Gastroesophageal sphincter (tissue), 4 donors: ENCODE results near the gene GABBR2. TPM values are rescaled to one million over a fixed set of nuclear protein-coding genes. Genes with fewer than 3 reads are reported as not detected.

Experiments
- ATAC-seq: fragments of 150-250 bp; one replicate; pipeline ENCODE4 v1.9.1; 2016; ENCODE audit warnings: mild to moderate bottlenecking, moderate library complexity
- H3K27ac ChIP-seq, 4 donors: fragments of 200-600 bp; sonication (generic) in 3 of 4; 1 replicate in 3 of 4; 2 replicates in 1 of 4; pipeline ENCODE4 v1.5.1; 2016 to 2019
- H3K27me3 ChIP-seq: fragments of 200-600 bp; sonication (generic); one replicate; pipeline ENCODE4 v1.5.1; 2019
- H3K36me3 ChIP-seq, 2 donors: fragments of 200-600 bp; sonication (generic); one replicate each; pipeline ENCODE4 v1.5.1; 2019; ENCODE audit warnings: control low read depth in 1 of 2
- H3K4me1 ChIP-seq, 3 donors: fragments of 200-600 bp; sonication (generic); 1 replicate in 2 of 3; 2 replicates in 1 of 3; pipeline ENCODE4 v1.5.1; 2016 to 2019; ENCODE audit warnings: control low read depth in 2 of 3
- H3K4me3 ChIP-seq, 2 donors: fragments of 200-600 bp; sonication (generic); one replicate each; pipeline ENCODE4 v1.5.1; 2019; ENCODE audit warnings: mild to moderate bottlenecking in 1 of 2, moderate library complexity in 1 of 2
- H3K9me3 ChIP-seq, 3 donors: fragments of 200-600 bp; sonication (generic); one replicate each; pipeline ENCODE4 v1.5.1; 2017 to 2019; ENCODE audit warnings: control low read depth in 2 of 3
- EP300 ChIP-seq: sonication (generic); formaldehyde crosslinking; IDR thresholded peaks from one replicate; pipeline ENCODE4 v1.6.1; 2017; ENCODE audit warnings: antibody characterized with exemption, mild to moderate bottlenecking
- POLR2A ChIP-seq, 2 donors: fragments of 450-650 bp; IDR thresholded peaks; one replicate each; pipeline ENCODE4 v1.6.1; 2017; ENCODE audit warnings: antibody characterized with exemption in 2 of 2, mild to moderate bottlenecking in 2 of 2, moderate library complexity in 1 of 2
- POLR2AphosphoS5 ChIP-seq: sonication (generic); formaldehyde crosslinking; IDR thresholded peaks from one replicate; pipeline ENCODE4 v1.6.1; 2017; ENCODE audit warnings: antibody characterized with exemption
- WGBS, 2 donors: methylation state at CpG; one replicate each; pipeline ENCODE4 v1.1.5; 2018; ENCODE audit warnings: low coverage in 1 of 2; 5-methylcytosine and 5-hydroxymethylcytosine counted together
- total RNA-seq, 4 donors: library from RNA; depleted of rRNA; stranded (reverse); fragments of >200 nt; gene quantifications; one replicate each; pipeline ENCODE4 v1.1.0, GENCODE V29; 2016
- TF ChIP-seq, protein P1 (sequence below), 4 experiments: fragments of 200-600 bp in 2 of 4; fragments of 450-650 bp in 2 of 4; sonication (generic) in 1 of 4; IDR thresholded peaks; one replicate each; pipeline ENCODE4 v1.5.1; 2017 to 2019; ENCODE audit warnings: antibody characterized with exemption in 4 of 4, mild to moderate bottlenecking in 2 of 4, moderate library complexity in 2 of 4

The GABBR2 gene
- total RNA-seq, 4 donors from 2014 or later = 0.04 to 0.25 TPM; not detected in 2

DNA sequence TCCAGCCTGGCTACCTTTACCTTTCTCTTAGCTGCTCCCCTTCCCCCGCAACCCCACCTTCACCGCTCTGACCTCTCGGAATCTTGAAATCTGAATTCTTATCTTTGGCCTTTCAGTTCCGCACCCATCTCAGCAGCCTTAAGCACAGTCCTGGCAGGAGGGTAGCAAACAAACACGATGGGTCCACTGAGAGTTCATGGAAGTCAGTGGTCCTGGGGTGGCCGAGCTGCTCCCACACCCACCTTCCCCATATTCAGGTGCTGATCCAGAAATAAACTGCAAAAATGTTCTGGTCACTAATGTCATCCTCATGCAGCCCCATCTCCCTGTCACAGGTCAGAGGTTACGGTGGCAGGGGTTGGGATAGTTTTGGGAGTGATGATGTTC is 393.7 kb downstream of the GABBR2 start:
- WGBS, 2 donors = 72 to 100% methylated on average over 1 to 4 of the region's 7 CpGs
- ATAC-seq = no peak
- TF ChIP-seq, protein P1, sequence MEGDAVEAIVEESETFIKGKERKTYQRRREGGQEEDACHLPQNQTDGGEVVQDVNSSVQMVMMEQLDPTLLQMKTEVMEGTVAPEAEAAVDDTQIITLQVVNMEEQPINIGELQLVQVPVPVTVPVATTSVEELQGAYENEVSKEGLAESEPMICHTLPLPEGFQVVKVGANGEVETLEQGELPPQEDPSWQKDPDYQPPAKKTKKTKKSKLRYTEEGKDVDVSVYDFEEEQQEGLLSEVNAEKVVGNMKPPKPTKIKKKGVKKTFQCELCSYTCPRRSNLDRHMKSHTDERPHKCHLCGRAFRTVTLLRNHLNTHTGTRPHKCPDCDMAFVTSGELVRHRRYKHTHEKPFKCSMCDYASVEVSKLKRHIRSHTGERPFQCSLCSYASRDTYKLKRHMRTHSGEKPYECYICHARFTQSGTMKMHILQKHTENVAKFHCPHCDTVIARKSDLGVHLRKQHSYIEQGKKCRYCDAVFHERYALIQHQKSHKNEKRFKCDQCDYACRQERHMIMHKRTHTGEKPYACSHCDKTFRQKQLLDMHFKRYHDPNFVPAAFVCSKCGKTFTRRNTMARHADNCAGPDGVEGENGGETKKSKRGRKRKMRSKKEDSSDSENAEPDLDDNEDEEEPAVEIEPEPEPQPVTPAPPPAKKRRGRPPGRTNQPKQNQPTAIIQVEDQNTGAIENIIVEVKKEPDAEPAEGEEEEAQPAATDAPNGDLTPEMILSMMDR (IDR thresholded peaks at IDR 0.05) = no peak
- TF ChIP-seq POLR2A (IDR thresholded peaks at IDR 0.05) = no peak
- TF ChIP-seq EP300 = no peak
- TF ChIP-seq POLR2AphosphoS5 = no peak
- no peak overlapping the region for H3K27ac ChIP-seq
- no peaks in the 10 kb centered on the region for H3K36me3 ChIP-seq
- H3K4me1 ChIP-seq = no peaks in the 10 kb centered on the region
- H3K4me3 ChIP-seq = no peak overlapping the region
- H3K27me3 ChIP-seq = peaks cover 4% of the 10 kb centered on the region
- H3K9me3 ChIP-seq = no peaks in the 10 kb centered on the region

DNA sequence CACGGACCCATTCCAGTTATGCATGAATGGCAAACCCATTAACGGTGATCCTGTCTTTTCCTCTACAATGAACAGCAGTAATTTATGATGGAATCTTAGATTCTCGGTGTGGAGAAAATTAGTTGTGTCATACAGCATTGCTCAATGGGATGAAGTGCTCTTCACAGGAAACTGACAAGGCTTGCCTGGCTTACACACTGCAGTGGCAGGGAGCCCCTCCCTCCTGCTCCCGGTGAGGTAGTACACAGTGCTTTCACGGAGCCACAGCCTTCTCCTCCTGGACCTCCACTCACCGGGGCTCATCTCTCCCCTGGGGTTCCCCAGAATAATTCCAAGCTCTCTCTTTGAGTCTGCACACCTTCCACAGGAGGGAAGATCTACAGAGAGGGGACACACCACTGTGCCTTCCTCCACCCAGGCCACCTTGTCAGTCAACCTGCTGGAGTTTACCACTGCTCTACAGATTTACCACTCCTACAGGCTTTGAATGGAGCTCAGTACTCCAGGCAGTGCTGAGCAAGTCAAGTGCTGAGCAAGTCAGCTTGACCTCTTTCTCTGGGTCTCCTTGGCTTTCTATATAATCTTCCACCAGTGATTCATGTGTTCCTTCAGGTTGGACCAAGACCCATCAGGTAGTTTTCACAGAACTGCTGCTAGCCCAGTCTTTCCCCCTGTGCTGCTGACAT is 394.2 kb downstream of the GABBR2 start:
- no peak for ATAC-seq
- Histone ChIP-seq H3K27ac (no peak overlapping the region), H3K27me3 (peaks cover 4% of the 10 kb centered on the region), H3K36me3 (no peaks in the 10 kb centered on the region), H3K4me1 (no peaks in the 10 kb centered on the region), H3K4me3 (no peak overlapping the region), H3K9me3 (no peaks in the 10 kb centered on the region)
- 32% methylated on average over 5 of the region's 6 CpGs; no CpG with 5 or more reads in 1 of the 2 donors for WGBS, 2 donors
- TF ChIP-seq POLR2AphosphoS5 (no peak), POLR2A (IDR thresholded peaks at IDR 0.05) (no peak), EP300 (no peak)
- TF ChIP-seq, protein P1 (IDR thresholded peaks at IDR 0.05) = no peak

DNA sequence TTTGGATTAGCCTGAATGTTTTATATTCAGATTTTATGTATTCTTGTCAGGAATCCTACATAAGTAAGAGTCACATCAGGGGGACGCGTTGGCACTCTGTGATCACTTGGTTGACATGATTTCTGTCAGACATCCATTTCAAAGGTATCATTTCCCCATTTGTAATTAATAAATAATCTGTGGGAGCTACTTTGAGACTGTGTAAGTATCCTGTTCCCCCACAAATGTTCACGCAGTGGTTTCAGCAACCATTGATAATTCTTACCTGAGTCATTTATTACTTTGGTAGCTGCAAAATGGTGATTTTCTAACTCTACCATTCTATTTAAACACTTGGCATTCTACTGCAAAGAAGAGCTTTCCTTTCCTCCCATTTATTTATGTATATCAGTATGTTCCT is 396.4 kb downstream of the GABBR2 start:
- 91 to 94% methylated on average over 3 of the region's 3 CpGs for WGBS, 2 donors
- ATAC-seq = no peak
- Histone ChIP-seq H3K27ac (no peak overlapping the region), H3K27me3 (peaks cover 4% of the 10 kb centered on the region), H3K4me1 (no peaks in the 10 kb centered on the region), H3K9me3 (no peaks in the 10 kb centered on the region), H3K36me3 (no peaks in the 10 kb centered on the region), H3K4me3 (no peak overlapping the region)
- TF ChIP-seq EP300 (no peak), POLR2AphosphoS5 (no peak), POLR2A (IDR thresholded peaks at IDR 0.05) (no peak)
- TF ChIP-seq, protein P1 (IDR thresholded peaks at IDR 0.05) = no peak

DNA sequence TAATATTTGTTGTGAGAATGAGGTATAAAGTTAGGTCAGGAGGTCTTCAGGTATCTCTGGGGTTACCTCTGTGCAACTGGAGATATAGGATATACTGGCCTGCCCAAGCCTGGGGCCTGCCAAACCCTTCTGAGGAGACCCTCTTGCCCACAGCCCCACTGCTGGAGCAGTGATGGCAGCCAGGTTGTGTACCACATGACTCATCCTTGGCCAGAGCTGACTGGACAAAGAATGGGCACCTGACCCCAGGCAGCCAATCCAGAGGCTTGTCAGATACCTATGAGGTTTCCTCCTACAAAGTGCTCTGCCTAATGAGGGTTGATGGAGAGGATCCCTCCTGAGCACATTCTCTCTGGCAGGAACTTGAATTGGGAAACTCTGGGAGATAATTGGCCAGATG is 397.2 kb downstream of the GABBR2 start:
- TF ChIP-seq EP300 = no peak
- TF ChIP-seq, protein P1 (IDR thresholded peaks at IDR 0.05) = no peak
- TF ChIP-seq POLR2AphosphoS5 = no peak
- TF ChIP-seq POLR2A (IDR thresholded peaks at IDR 0.05) = no peak

DNA sequence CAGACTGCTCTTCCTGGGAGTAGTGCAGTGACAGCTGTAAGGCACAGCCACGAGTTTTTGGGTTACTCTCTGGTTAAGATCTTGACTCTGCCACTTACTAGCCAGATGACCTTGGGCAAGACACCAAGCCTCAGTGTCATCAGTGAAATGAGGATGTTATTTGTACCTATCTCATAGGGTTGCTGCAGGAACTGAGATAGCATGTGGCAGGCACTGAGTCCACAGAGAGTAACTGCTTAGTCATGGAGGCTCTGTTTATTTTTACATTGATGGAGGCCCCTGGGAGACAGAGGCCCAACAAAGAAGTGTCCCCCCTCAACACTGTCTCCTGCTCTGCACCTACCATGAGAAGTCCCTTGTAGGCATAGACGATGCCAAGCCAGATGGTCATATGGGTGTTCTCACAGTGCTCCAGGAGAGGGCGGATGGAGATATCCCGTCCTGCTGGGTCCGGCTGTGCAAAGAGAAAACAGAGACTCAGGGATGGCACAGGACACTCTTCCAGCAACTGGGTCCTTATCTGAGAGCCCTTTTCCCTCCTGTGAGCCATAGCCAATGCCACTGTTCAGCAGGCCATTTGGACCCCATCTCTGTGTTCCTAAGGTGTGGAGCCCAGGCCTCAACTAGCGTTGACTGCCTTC is 397.9 kb downstream of the GABBR2 start:
- no peaks in the 10 kb centered on the region for H3K4me1 ChIP-seq
- no peak for ATAC-seq
- 67 to 80% methylated on average over 1 to 4 of the region's 6 CpGs for WGBS, 2 donors
- H3K27me3 ChIP-seq = peaks cover 4% of the 10 kb centered on the region
- no peak overlapping the region for H3K27ac ChIP-seq
- no peaks in the 10 kb centered on the region for H3K36me3 ChIP-seq
- no peak overlapping the region for H3K4me3 ChIP-seq
- no peaks in the 10 kb centered on the region for H3K9me3 ChIP-seq
- TF ChIP-seq, protein P1 (IDR thresholded peaks at IDR 0.05) = no peak
- TF ChIP-seq POLR2AphosphoS5 (no peak), EP300 (no peak), POLR2A (IDR thresholded peaks at IDR 0.05) (no peak)

More for the DNA sequence above, 397.2 kb downstream of the GABBR2 start:
- ATAC-seq = no peak
- H3K36me3 ChIP-seq = no peaks in the 10 kb centered on the region
- H3K27ac ChIP-seq = no peak overlapping the region
- no peaks in the 10 kb centered on the region for H3K4me1 ChIP-seq
- H3K4me3 ChIP-seq = no peak overlapping the region
- no peaks in the 10 kb centered on the region for H3K9me3 ChIP-seq
- peaks cover 4% of the 10 kb centered on the region for H3K27me3 ChIP-seq
